ENCODE data around the gene PIK3R4.

The PIK3R4 gene

GRCh38 chr3:130712718-130713423, 33.8 kb downstream of the PIK3R4 start:
- Histone ChIP-seq H3K4me1 (ENCODE audit: control insufficient read depth in 1 of 2, insufficient read depth in 1 of 2, low read depth in 1 of 2, low read length in 1 of 2) (peaks cover 0 to under 1% of the 10 kb centered on the region in 2 experiments), H3K36me3 (peaks cover 21% of the 10 kb centered on the region), H3K4me3 (ENCODE audit: low read depth in 1 of 2, low read length in 1 of 2) (no peak overlapping the region), H3K27me3 (no peaks in the 10 kb centered on the region), H3K27ac (no peak overlapping the region), H3K9me3 (no peaks in the 10 kb centered on the region)
- TF ChIP-seq CTCF (IDR thresholded peaks at IDR 0.05), result no peak

GRCh38 chr3:130711565-130712324, 34.9 kb downstream of the PIK3R4 start:
- no peak for TF ChIP-seq CTCF (IDR thresholded peaks at IDR 0.05)
- Histone ChIP-seq H3K36me3 (peaks cover 19% of the 10 kb centered on the region), H3K9me3 (no peaks in the 10 kb centered on the region), H3K4me1 (ENCODE audit: control insufficient read depth in 1 of 2, insufficient read depth in 1 of 2, low read depth in 1 of 2, low read length in 1 of 2) (peaks cover 0 to 3% of the 10 kb centered on the region in 2 experiments), H3K4me3 (ENCODE audit: low read depth in 1 of 2, low read length in 1 of 2) (no peak overlapping the region), H3K27ac (no peak overlapping the region), H3K27me3 (no peaks in the 10 kb centered on the region)

- Histone ChIP-seq H3K4me3 (ENCODE audit: low read depth in 1 of 2, low read length in 1 of 2) (no peak overlapping the region), H3K27ac (no peak overlapping the region), H3K4me1 (ENCODE audit: control insufficient read depth in 1 of 2, insufficient read depth in 1 of 2, low read depth in 1 of 2, low read length in 1 of 2) (peaks cover 0 to 3% of the 10 kb centered on the region in 2 experiments), H3K36me3 (peaks cover 16% of the 10 kb centered on the region), H3K9me3 (no peaks in the 10 kb centered on the region), H3K27me3 (no peaks in the 10 kb centered on the region)
- no peak for TF ChIP-seq CTCF (IDR thresholded peaks at IDR 0.05)
Measured at GRCh38 chr3:130709671-130710070, 37.0 kb downstream of the PIK3R4 start.

- peaks cover 26% of the 10 kb centered on the region for H3K36me3 ChIP-seq
Measured at GRCh38 chr3:130707902-130708601, 38.6 kb downstream of the PIK3R4 start.

More at GRCh38 chr3:130707902-130708601, 38.6 kb downstream of the PIK3R4 start:
- H3K9me3 ChIP-seq, result no peaks in the 10 kb centered on the region
- H3K4me3 ChIP-seq (ENCODE audit: low read depth in 1 of 2, low read length in 1 of 2), result no peak overlapping the region
- H3K4me1 ChIP-seq (ENCODE audit: control insufficient read depth in 1 of 2, insufficient read depth in 1 of 2, low read depth in 1 of 2, low read length in 1 of 2), result peaks cover 0 to 3% of the 10 kb centered on the region in 2 experiments
- peak overlapping the region; percentile 47 for H3K27ac ChIP-seq
- no peaks in the 10 kb centered on the region for H3K27me3 ChIP-seq
- TF ChIP-seq CTCF (IDR thresholded peaks at IDR 0.05), result no peak

Measured in neutrophil (primary cell).